T47D (cell line): ENCODE results near the gene CEP20.

Experiments
- DNase-seq, 2 experiments: peaks; one replicate each; pipeline versions ENCODE4 v3.0.0 to v3.0.0-alpha.2; 2011 to 2012; ENCODE audit warnings: low read depth in 1 of 2, low spot score in 1 of 2
- JUND ChIP-seq: IDR thresholded peaks from 2 replicates; pipeline ENCODE4 v1.6.1; 2012; ENCODE audit warnings: low read depth
- in situ Hi-C: cut with HindIII; loops from 2 replicates; pipeline ENCODE4 v1.10.0; 2016; ENCODE audit warnings: low sequenced_read_pairs, low pct_unique_long_range_greater_than_20kb

CEP20 gene

GRCh38 chr16:15886078-15886477 is 2.3 kb downstream of the CEP20 start:
- in situ Hi-C loops: no loop called here
- no peak for TF ChIP-seq JUND
- DNase-seq: no peak

GRCh38 chr16:15885560-15886001 is 2.8 kb downstream of the CEP20 start:
- TF ChIP-seq JUND: no peak
- in situ Hi-C loops: no loop called here
- no peak for DNase-seq

- no peak for DNase-seq
- no peak for TF ChIP-seq JUND
- in situ Hi-C loops: no loop called here
These were observed 5.8 kb downstream of the CEP20 start for GRCh38 chr16:15882563-15882962.

GRCh38 chr16:15881794-15882379 is 6.5 kb downstream of the CEP20 start:
- in situ Hi-C loops: no loop called here
- DNase-seq: no peak
- TF ChIP-seq JUND: no peak

GRCh38 chr16:15880434-15881308 is 7.7 kb downstream of the CEP20 start:
- in situ Hi-C loops: no loop called here
- DNase-seq: no peak
- no peak for TF ChIP-seq JUND

GRCh38 chr16:15879255-15879811 is 9.1 kb downstream of the CEP20 start:
- no peak for TF ChIP-seq JUND
- DNase-seq: peak in 1 of 2 experiments; percentile 73
- in situ Hi-C loops: no loop called here

- no peak for DNase-seq
- TF ChIP-seq JUND: no peak
- in situ Hi-C loops: no loop called here
These were observed 11.9 kb downstream of the CEP20 start for GRCh38 chr16:15876503-15876902.

- peak in 1 of 2 experiments; percentile 80 for DNase-seq
- in situ Hi-C loops: no loop called here
These were observed 13.6 kb downstream of the CEP20 start for GRCh38 chr16:15874745-15875314.

GRCh38 chr16:15873737-15874136 is 14.7 kb downstream of the CEP20 start:
- DNase-seq: no peak
- no peak for TF ChIP-seq JUND
- in situ Hi-C loops: no loop called here

More at GRCh38 chr16:15874745-15875314, 13.6 kb downstream of the CEP20 start:
- TF ChIP-seq JUND: no peak

- in situ Hi-C loops: no loop called here
- no peak for TF ChIP-seq JUND
- no peak for DNase-seq
These were observed 15.1 kb downstream of the CEP20 start for GRCh38 chr16:15873301-15873700.

GRCh38 chr16:15870011-15870410 is 18.4 kb downstream of the CEP20 start:
- in situ Hi-C loops: no loop called here
- DNase-seq: no peak
- TF ChIP-seq JUND: no peak

- no peak for TF ChIP-seq JUND
- no peak for DNase-seq
- in situ Hi-C loops: no loop called here
These were observed 22.0 kb downstream of the CEP20 start for GRCh38 chr16:15866451-15866850.

- DNase-seq: no peak
- TF ChIP-seq JUND: no peak
- in situ Hi-C loops: no loop called here
These were observed 22.7 kb downstream of the CEP20 start for GRCh38 chr16:15865742-15866141.
